Smooth muscle cell (in vitro differentiated cells): ENCODE measurements around the gene PALM3. TPM values are rescaled to one million over a fixed set of nuclear protein-coding genes. Genes with fewer than 3 reads are reported as not detected.

ENCODE experiments used
- DNase-seq: peaks from one replicate; lab custom pipeline; 2025; ENCODE audit not compliant: unreplicated experiment; lab: John Stamatoyannopoulos, UW
- H2AFZ ChIP-seq: fragments of 200-600 bp; sonication (generic); 2 replicates; pipeline ENCODE4 v1.6.0; 2016; ENCODE audit warnings: antibody characterized with exemption, low read depth, mild to moderate bottlenecking
- H3F3A ChIP-seq: fragments of 200-600 bp; sonication (generic); 2 replicates; pipeline ENCODE4 v1.6.0; 2017; ENCODE audit warnings: antibody characterized with exemption, low read depth
- H3K27ac ChIP-seq: fragments of 200-600 bp; sonication (generic); 2 replicates; pipeline ENCODE4 v1.5.1; 2016; ENCODE audit warnings: low read depth, mild to moderate bottlenecking
- H3K27me3 ChIP-seq: fragments of 200-600 bp; sonication (generic); 2 replicates; pipeline ENCODE4 v1.6.1; 2016; ENCODE audit warnings: low read depth, mild to moderate bottlenecking
- H3K36me3 ChIP-seq: fragments of 200-600 bp; sonication (generic); 2 replicates; pipeline ENCODE4 v1.5.1; 2016; ENCODE audit warnings: low read depth
- H3K4me1 ChIP-seq: fragments of 200-600 bp; sonication (generic); 2 replicates; pipeline ENCODE4 v1.5.1; 2016; ENCODE audit warnings: low read depth
- H3K4me2 ChIP-seq: fragments of 200-600 bp; sonication (generic); 2 replicates; pipeline ENCODE4 v1.6.0; 2016; ENCODE audit warnings: mild to moderate bottlenecking
- H3K4me3 ChIP-seq: fragments of 200-600 bp; sonication (generic); 2 replicates; pipeline ENCODE4 v1.5.1; 2016; ENCODE audit warnings: mild to moderate bottlenecking
- H3K79me2 ChIP-seq: fragments of 200-600 bp; sonication (generic); 2 replicates; pipeline ENCODE4 v1.6.0; 2016; ENCODE audit warnings: low read depth, mild to moderate bottlenecking
- H3K9ac ChIP-seq: fragments of 200-600 bp; sonication (generic); 2 replicates; pipeline ENCODE4 v1.6.0; 2016; ENCODE audit warnings: low read depth
- H3K9me3 ChIP-seq: fragments of 200-600 bp; sonication (generic); replicated peaks from 2 replicates; pipeline ENCODE4 v1.5.1; 2016; ENCODE audit warnings: low read depth
- H4K20me1 ChIP-seq: fragments of 200-600 bp; sonication (generic); 2 replicates; pipeline ENCODE4 v1.6.0; 2016; ENCODE audit warnings: low read depth
- CTCF ChIP-seq: fragments of 200-600 bp; sonication (generic); IDR thresholded peaks from 2 replicates; pipeline ENCODE4 v1.5.1; 2017; ENCODE audit warnings: borderline replicate concordance, mild to moderate bottlenecking, antibody characterized with exemption; ENCODE audit not compliant: insufficient read depth, poor library complexity, severe bottlenecking
- WGBS: methylation state at CpG from one replicate; pipeline ENCODE4 v1.1.7; 2016; ENCODE audit warnings: low lambda C conversion rate; 5-methylcytosine and 5-hydroxymethylcytosine counted together
- polyA plus RNA-seq: library from polyadenylated mRNA; unstranded; fragments of >200 nt; fragmentation: Nextera tagmentation; extraction: Ambion mirVana; gene quantifications from 2 replicates; pipeline ENCODE4 v1.2.1, GENCODE V29; 2016
- total RNA-seq: library from RNA; depleted of rRNA; stranded (reverse); fragments of >200 nt; gene quantifications from 2 replicates; pipeline ENCODE4 v1.2.3, GENCODE V29; 2014

The PALM3 gene
- total and polyA plus RNA-seq, 2 experiments from 2014 or later: 0.55 TPM; not detected in 1

DNA sequence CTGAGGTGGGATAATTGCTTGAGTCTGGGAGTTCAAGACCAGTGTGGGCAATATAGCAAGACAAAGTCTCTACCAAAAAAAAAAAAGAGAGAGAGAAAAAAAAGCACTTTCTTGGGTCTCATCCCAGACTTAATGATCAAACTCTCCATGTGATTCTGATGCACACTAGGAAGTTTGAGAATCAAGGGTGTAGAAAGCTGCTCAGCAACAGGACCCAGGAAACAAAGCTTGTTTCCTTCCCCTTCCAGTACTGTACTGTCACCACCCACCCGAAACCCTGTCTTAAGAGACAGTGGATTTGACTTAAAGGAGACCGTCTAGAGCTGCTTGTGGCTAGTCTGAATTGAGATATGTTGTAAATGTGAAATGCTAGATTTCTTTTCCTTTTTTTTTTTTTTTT lies 16.5 kb upstream of the PALM3 start:
- H3K4me2 ChIP-seq: no peak overlapping the region
- no peaks in the 10 kb centered on the region for H3F3A ChIP-seq
- TF ChIP-seq CTCF: no peak
- H4K20me1 ChIP-seq: no peaks in the 10 kb centered on the region
- peaks cover 5% of the 10 kb centered on the region for H3K4me1 ChIP-seq
- 87% methylated on average over 2 of the region's 2 CpGs for WGBS
- H3K9ac ChIP-seq: no peak overlapping the region
- no peaks in the 10 kb centered on the region for H3K36me3 ChIP-seq
- H3K9me3 ChIP-seq: no peaks in the 10 kb centered on the region
- no peak for DNase-seq
- H3K27ac ChIP-seq: no peak overlapping the region
- no peak overlapping the region for H2AFZ ChIP-seq
- no peaks in the 10 kb centered on the region for H3K27me3 ChIP-seq
- peaks cover 12% of the 10 kb centered on the region for H3K79me2 ChIP-seq
- H3K4me3 ChIP-seq: no peak overlapping the region

GRCh38 chr19:14073925-14074838 lies 12.3 kb upstream of the PALM3 start:
- 28% methylated on average over 41 of the region's 44 CpGs for WGBS
- Histone ChIP-seq H2AFZ (peak overlapping the region; percentile 81), H3K4me3 (peak overlapping the region; percentile 69), H3K27ac (no peak overlapping the region), H3K4me1 (peaks cover 12% of the 10 kb centered on the region), H3K79me2 (peaks cover 7% of the 10 kb centered on the region), H4K20me1 (no peaks in the 10 kb centered on the region), H3K36me3 (no peaks in the 10 kb centered on the region), H3K9me3 (no peaks in the 10 kb centered on the region), H3K27me3 (no peaks in the 10 kb centered on the region), H3K9ac (peak overlapping the region; percentile 25), H3F3A (peaks cover 3% of the 10 kb centered on the region), H3K4me2 (peak overlapping the region; percentile 93)
- DNase-seq: peak; percentile 34
- no peak for TF ChIP-seq CTCF

GRCh38 chr19:14073261-14073924 lies 11.5 kb upstream of the PALM3 start:
- peak; percentile 57 for DNase-seq
- H3K27ac ChIP-seq: no peak overlapping the region

More at GRCh38 chr19:14073261-14073924, 11.5 kb upstream of the PALM3 start:
- H3K4me3 ChIP-seq: peak overlapping the region; percentile 69
- H3K4me1 ChIP-seq: peaks cover 12% of the 10 kb centered on the region
- no peaks in the 10 kb centered on the region for H3K27me3 ChIP-seq
- H3K9ac ChIP-seq: peak overlapping the region; percentile 25
- 1% methylated on average over 65 of the region's 106 CpGs for WGBS
- peaks cover 7% of the 10 kb centered on the region for H3K79me2 ChIP-seq
- peak overlapping the region; percentile 81 for H2AFZ ChIP-seq
- no peaks in the 10 kb centered on the region for H3K9me3 ChIP-seq
- no peaks in the 10 kb centered on the region for H4K20me1 ChIP-seq
- peak; percentile 39 for TF ChIP-seq CTCF
- H3F3A ChIP-seq: peaks cover 3% of the 10 kb centered on the region
- no peaks in the 10 kb centered on the region for H3K36me3 ChIP-seq
- H3K4me2 ChIP-seq: peak overlapping the region; percentile 93
